Skeletal muscle tissue (tissue), 4 donors: ENCODE measurements around the gene GPSM1. TPM values are rescaled to one million over a fixed set of nuclear protein-coding genes. Genes with fewer than 3 reads are reported as not detected.

ENCODE experiments used
- H3K27ac ChIP-seq: one replicate; pipeline ENCODE4 v1.7.0; 2013; ENCODE audit warnings: mild to moderate bottlenecking, low read depth, low read length, inconsistent platforms
- H3K27me3 ChIP-seq, 3 donors: one replicate each; pipeline ENCODE4 v1.7.0; 2013; ENCODE audit warnings: low read length in 3 of 3; ENCODE audit not compliant: control insufficient read depth in 3 of 3, insufficient read depth in 3 of 3
- H3K36me3 ChIP-seq, 3 donors: one replicate each; pipeline ENCODE4 v1.7.0; 2013; ENCODE audit warnings: low read length in 3 of 3; ENCODE audit not compliant: control insufficient read depth in 3 of 3, insufficient read depth in 3 of 3
- H3K4me1 ChIP-seq, 3 donors: one replicate each; pipeline ENCODE4 v1.7.0; 2013; ENCODE audit warnings: low read length in 3 of 3, mild to moderate bottlenecking in 3 of 3; ENCODE audit not compliant: control insufficient read depth in 3 of 3, insufficient read depth in 3 of 3
- H3K4me3 ChIP-seq, 3 donors: one replicate each; pipeline ENCODE4 v1.7.0; 2013; ENCODE audit warnings: low read length in 3 of 3
- H3K9ac ChIP-seq, 3 donors: one replicate each; pipeline ENCODE4 v1.7.0; 2013; ENCODE audit warnings: low read length in 3 of 3, mild to moderate bottlenecking in 3 of 3, moderate library complexity in 2 of 3, low read depth in 1 of 3
- H3K9me3 ChIP-seq, 3 donors: one replicate each; pipeline ENCODE4 v1.7.0; 2013; ENCODE audit warnings: low read length in 3 of 3; ENCODE audit not compliant: control insufficient read depth in 3 of 3
- total RNA-seq: library from RNA; depleted of rRNA; stranded (reverse); fragments of >200 nt; gene quantifications from one replicate; pipeline ENCODE4 v1.2.3, GENCODE V29; 2014
- donor health status: Osteomylitis.

GPSM1 gene
- total RNA-seq, 1 donor from 2014 or later, result 14.1 TPM

GRCh38 chr9:136342181-136343120 is 15.1 kb downstream of the GPSM1 start:
- no peaks in the 10 kb centered on the region for H3K9me3 ChIP-seq
- no peaks in the 10 kb centered on the region for H3K36me3 ChIP-seq
- peak overlapping the region in 1 of 3 donors; percentile 29 for H3K4me3 ChIP-seq
- H3K27me3 ChIP-seq, result peaks cover 22 to 56% (median 37%) of the 10 kb centered on the region in 3 donors
- no peak overlapping the region for H3K27ac ChIP-seq
- H3K4me1 ChIP-seq, result peaks cover 2 to 17% (median 7%) of the 10 kb centered on the region in 3 donors
- H3K9ac ChIP-seq, result no peak overlapping the region

GRCh38 chr9:136343121-136343883 is 16.0 kb downstream of the GPSM1 start:
- peaks cover 2 to 17% (median 7%) of the 10 kb centered on the region in 3 donors for H3K4me1 ChIP-seq
- H3K9me3 ChIP-seq, result no peaks in the 10 kb centered on the region
- peaks cover 25 to 53% (median 41%) of the 10 kb centered on the region in 3 donors for H3K27me3 ChIP-seq
- H3K27ac ChIP-seq, result no peak overlapping the region
- H3K9ac ChIP-seq, result no peak overlapping the region
- H3K4me3 ChIP-seq, result peak overlapping the region in 1 of 3 donors; percentile 29
- H3K36me3 ChIP-seq, result no peaks in the 10 kb centered on the region

- H3K4me3 ChIP-seq, result no peak overlapping the region
- peaks cover 2 to 17% (median 7%) of the 10 kb centered on the region in 3 donors for H3K4me1 ChIP-seq
Observed at GRCh38 chr9:136343884-136344269, 16.5 kb downstream of the GPSM1 start.

DNA sequence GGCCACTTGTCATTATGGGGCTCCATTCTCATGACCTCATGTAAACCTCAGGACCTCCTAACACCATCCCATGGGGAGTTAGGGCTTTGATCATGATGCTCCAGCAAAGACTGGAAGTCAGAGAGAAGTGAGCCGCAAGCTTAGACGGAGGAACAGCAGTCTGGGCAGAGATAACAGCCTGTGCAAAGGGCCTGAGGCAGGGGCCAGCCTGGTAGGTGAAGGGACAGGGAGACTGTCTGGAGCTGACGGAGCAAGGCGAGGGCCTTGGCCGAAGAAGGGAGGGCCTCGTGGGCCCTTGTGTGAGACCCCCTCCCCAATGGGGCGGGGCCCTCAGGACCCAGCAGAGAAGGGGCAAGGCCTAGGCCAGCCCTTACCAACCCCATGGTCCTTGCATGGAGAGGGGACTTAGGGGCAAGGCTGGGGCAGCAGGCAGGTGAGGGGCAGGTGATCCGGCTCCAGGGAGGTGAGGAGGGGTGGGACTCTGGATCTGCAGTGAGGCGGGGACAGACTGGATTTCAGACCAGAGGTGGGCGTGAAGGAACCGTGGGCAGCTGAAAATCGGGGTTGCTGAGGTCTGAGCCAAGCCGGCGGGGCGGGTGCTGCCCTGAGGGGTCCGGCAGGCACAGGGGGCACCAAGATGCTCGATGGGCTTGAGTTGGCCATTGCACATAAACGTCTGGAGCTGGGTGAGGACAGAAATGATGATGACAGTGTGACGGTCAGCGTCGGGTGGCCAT is 17.4 kb downstream of the GPSM1 start:
- H3K27ac ChIP-seq, result no peak overlapping the region
- no peak overlapping the region for H3K4me3 ChIP-seq
- no peaks in the 10 kb centered on the region for H3K36me3 ChIP-seq
- H3K27me3 ChIP-seq, result peaks cover 25 to 62% (median 47%) of the 10 kb centered on the region in 3 donors
- no peak overlapping the region for H3K9ac ChIP-seq
- no peaks in the 10 kb centered on the region for H3K9me3 ChIP-seq
- H3K4me1 ChIP-seq, result peaks cover 2 to 17% (median 7%) of the 10 kb centered on the region in 3 donors

More at GRCh38 chr9:136343884-136344269, 16.5 kb downstream of the GPSM1 start:
- Histone ChIP-seq H3K36me3 (no peaks in the 10 kb centered on the region), H3K9ac (no peak overlapping the region), H3K27ac (no peak overlapping the region), H3K9me3 (no peaks in the 10 kb centered on the region), H3K27me3 (peaks cover 25 to 55% (median 42%) of the 10 kb centered on the region in 3 donors)

GRCh38 chr9:136345281-136346156 is 18.2 kb downstream of the GPSM1 start:
- Histone ChIP-seq H3K27ac (no peak overlapping the region), H3K4me1 (peaks cover 2 to 17% (median 7%) of the 10 kb centered on the region in 3 donors), H3K27me3 (peaks cover 25 to 66% (median 47%) of the 10 kb centered on the region in 3 donors), H3K4me3 (no peak overlapping the region), H3K9me3 (no peaks in the 10 kb centered on the region), H3K36me3 (no peaks in the 10 kb centered on the region), H3K9ac (peak overlapping the region in 2 of 3 donors; percentile 33)

DNA sequence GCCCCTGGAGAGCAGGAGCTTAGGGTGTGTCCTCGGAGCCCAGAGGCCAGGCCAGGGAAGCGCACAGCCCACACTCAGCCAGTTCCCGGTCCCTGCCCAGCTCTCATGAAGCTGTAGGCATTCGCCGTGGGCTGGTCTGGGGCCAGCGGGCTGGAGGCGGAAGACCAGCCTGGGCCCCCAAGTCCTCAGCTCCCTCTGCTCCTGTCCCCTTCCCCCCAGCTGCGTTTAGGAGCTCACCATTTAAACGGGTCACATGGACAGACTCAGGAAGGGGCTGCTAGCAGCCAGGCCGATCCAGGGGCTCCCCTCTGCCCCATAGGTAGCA is 18.8 kb downstream of the GPSM1 start:
- peak overlapping the region in 1 of 3 donors; percentile 8 for H3K9ac ChIP-seq
- H3K4me1 ChIP-seq, result peaks cover 2 to 17% (median 7%) of the 10 kb centered on the region in 3 donors
- H3K9me3 ChIP-seq, result no peaks in the 10 kb centered on the region
- H3K27ac ChIP-seq, result no peak overlapping the region
- peaks cover 27 to 64% (median 44%) of the 10 kb centered on the region in 3 donors for H3K27me3 ChIP-seq
- no peaks in the 10 kb centered on the region for H3K36me3 ChIP-seq
- H3K4me3 ChIP-seq, result no peak overlapping the region

DNA sequence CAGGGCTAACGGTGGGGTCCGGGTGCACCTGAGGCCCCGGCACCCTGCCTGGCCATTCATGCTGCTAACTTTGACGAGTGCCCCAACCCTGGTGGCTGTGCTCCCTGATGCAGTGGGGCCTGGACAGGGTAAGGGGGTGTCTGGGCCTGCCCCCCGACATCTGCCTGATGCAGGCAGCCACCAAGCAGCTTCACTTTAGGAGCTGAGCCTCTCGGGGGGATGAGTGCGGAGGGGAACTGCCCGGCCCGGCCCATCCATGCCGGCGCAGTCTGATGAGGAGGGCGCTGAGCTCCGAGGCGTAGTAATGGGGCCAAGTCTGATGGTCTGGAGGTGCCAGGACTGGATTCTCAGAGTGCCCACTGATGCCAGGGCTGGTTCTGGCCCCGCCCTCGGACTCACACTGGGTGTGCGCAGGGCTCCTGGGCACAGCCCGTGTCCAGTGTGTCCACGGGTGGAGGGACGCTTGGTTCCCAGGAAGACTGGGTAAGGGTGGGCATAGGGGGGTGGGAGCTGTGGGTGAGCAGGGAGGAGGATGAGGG is 19.7 kb downstream of the GPSM1 start:
- Histone ChIP-seq H3K36me3 (no peaks in the 10 kb centered on the region), H3K9ac (no peak overlapping the region), H3K27me3 (peaks cover 32 to 60% (median 40%) of the 10 kb centered on the region in 3 donors), H3K4me1 (peaks cover 2 to 10% (median 7%) of the 10 kb centered on the region in 3 donors), H3K4me3 (no peak overlapping the region), H3K9me3 (no peaks in the 10 kb centered on the region), H3K27ac (no peak overlapping the region)

- Histone ChIP-seq H3K27ac (no peak overlapping the region), H3K9me3 (no peaks in the 10 kb centered on the region), H3K36me3 (no peaks in the 10 kb centered on the region), H3K9ac (no peak overlapping the region), H3K4me1 (peaks cover 2 to 7% (median 6%) of the 10 kb centered on the region in 3 donors), H3K27me3 (peaks cover 32 to 56% (median 35%) of the 10 kb centered on the region in 3 donors), H3K4me3 (no peak overlapping the region)
Observed at GRCh38 chr9:136347472-136348256, 20.3 kb downstream of the GPSM1 start.
